H54 (cell line): ENCODE measurements around the gene SSTR5.

Source experiments
- DNase-seq: peaks from one replicate; pipeline ENCODE4 v3.0.0; 2011; ENCODE audit warnings: low spot score, mixed read lengths; ENCODE audit not compliant: insufficient read length
- FAIRE-seq: peaks from 3 replicates; lab custom pipeline; 2011; peaks lifted over from hg19 to GRCh38; lab: Jason Lieb, UNC
- POLR2A ChIP-seq: IDR thresholded peaks from 2 replicates; pipeline ENCODE4 v1.6.1; 2011; ENCODE audit warnings: low read depth, mild to moderate bottlenecking, low read length

Gene SSTR5

GRCh38 chr16:1122398-1122765 is 49.8 kb downstream of the SSTR5 start:
- no peak for FAIRE-seq
- no peak for DNase-seq

DNA sequence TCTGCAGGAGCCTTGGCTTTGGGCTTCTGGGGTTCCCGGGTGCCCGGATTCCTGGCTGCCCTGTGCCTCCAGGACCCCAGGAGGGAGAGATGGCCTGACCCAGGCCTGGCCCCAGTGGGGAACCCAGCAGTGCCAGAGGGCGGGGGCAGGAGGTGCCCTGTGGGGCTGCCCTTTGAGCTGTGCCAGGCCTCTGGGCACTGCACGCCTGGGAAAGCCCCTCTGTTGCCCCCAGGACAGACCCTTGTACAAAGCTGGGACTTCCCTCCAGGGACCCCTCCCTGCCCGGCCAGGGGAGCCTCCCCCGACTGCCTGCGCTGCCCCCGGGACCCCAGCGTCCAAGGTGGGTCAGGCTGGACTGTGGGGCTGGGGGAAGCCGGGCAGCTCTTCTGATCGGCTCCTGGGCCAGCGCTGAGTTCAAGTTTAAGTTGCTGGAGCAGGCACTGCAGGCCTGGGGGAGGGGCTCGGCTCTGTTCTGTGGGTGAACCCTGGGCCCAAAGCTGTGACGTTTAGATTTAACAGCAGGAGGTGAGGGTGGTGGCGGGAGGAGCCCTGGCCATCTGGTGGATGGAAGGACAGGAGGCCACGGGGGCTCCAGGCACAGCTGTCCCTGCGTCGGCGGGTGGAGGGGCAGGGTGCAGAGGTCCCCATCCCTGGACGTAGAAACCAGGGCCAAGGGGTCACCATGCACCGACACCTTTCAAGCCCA is 51.1 kb downstream of the SSTR5 start:
- DNase-seq = no peak
- TF ChIP-seq POLR2A = no peak
- no peak for FAIRE-seq

More at GRCh38 chr16:1122398-1122765, 49.8 kb downstream of the SSTR5 start:
- no peak for TF ChIP-seq POLR2A

DNA sequence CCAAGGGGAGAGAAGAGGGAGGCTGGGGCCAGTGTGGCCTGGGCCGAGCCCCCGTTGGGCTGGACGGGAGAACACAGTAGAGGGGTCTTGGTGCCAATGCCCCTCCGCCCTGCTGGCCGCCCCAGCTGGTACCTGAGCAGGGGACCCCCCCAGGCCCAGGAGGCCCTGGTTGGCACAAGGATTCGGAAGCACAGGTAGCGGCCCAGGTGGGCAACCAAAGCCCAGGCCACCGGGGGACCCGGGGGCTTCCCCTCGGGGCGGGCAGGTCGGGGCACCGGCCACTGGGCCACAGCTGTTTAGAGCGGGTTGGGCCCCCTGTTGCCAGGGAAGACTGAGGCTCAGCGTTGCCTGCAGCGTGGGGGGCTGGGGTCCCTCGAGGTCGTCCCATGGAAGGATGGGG is 51.7 kb downstream of the SSTR5 start:
- TF ChIP-seq POLR2A = no peak
- FAIRE-seq (no peak), DNase-seq (no peak)

DNA sequence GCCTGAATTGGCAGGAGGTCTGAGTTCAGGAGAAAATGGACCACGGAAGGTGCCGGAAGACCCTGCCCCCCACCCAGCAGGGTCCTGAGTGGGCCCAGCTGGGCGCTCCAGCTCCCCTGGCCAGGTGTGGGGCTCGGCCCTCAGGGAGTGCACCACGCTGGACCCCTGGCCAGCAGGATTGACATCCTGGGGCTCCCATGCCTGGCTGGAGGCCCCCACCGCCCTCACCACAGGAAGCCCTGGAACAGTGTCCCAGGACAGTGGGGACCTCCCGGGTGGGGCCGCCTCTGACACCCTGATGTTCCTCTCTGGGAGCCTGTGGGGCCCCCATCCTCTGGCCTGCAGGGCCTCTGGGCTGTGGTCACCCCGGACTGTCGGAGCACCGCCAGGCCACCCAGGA is 52.2 kb downstream of the SSTR5 start:
- no peak for FAIRE-seq
- no peak for TF ChIP-seq POLR2A
- DNase-seq = no peak

DNA sequence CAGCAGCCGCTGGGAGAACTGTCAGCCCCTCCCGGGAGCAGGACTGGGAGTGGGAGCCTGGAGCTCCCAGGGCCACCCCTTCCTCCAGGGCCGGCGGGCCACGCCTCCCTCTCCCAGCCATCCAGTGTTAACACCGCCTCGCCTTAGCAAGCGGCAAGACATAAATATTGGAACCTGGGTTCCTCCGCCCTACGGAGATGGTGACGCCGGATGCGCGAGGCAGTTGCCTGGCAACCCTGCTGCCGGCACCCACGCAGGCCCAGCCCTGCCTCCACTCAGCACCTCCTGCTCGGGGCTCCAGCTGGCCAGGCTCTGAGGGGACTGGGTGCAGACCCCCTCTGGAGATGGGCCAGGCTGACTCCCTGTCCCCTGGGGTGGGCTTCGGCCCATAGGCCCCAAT is 52.9 kb downstream of the SSTR5 start:
- DNase-seq (peak; percentile 61), FAIRE-seq (no peak)
- no peak for TF ChIP-seq POLR2A

GRCh38 chr16:1126044-1126443 is 53.5 kb downstream of the SSTR5 start:
- TF ChIP-seq POLR2A = no peak
- no peak for FAIRE-seq

GRCh38 chr16:1126586-1126985 is 54.0 kb downstream of the SSTR5 start:
- TF ChIP-seq POLR2A = no peak
- DNase-seq (no peak), FAIRE-seq (no peak)

More at GRCh38 chr16:1126044-1126443, 53.5 kb downstream of the SSTR5 start:
- no peak for DNase-seq

- TF ChIP-seq POLR2A = no peak
- FAIRE-seq = no peak
- DNase-seq = no peak
These were observed 54.6 kb downstream of the SSTR5 start for GRCh38 chr16:1127101-1127500.

DNA sequence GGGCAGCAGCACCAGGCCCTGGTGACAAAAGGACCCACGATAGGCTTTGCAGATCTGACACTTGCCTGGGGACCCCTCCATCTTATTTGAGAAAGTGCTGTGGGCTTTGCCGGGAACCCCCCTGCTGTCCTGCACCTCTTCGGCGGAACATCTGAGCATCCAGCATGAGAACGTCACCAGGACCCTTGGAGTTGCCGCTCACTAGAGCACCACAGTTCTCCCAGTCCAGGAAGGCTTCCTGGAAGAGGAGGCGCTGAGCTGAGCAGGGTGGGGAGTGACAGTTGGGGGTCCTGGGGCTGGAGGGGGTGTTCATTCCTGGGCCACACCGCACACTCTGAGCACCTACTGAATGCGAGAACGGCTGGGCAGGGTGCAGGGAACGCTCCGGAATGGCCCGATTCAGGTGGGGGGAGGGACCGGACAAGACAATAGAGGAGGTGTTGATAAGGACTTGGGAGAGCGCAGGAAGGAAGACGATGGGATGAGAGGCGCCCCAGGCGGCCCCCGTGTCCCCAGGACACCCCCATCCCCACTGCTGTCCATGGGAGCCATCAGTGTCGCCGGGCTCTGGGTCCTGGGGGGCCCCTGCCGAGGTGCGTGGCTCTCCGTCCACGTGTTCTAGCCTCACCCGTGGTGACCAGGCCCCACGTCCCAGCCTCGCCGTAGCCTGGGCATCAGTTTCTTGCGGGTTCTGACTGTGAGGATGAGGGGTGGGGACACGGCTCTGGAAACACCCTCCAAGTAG is 55.6 kb downstream of the SSTR5 start:
- TF ChIP-seq POLR2A = no peak
- DNase-seq (no peak), FAIRE-seq (no peak)

DNA sequence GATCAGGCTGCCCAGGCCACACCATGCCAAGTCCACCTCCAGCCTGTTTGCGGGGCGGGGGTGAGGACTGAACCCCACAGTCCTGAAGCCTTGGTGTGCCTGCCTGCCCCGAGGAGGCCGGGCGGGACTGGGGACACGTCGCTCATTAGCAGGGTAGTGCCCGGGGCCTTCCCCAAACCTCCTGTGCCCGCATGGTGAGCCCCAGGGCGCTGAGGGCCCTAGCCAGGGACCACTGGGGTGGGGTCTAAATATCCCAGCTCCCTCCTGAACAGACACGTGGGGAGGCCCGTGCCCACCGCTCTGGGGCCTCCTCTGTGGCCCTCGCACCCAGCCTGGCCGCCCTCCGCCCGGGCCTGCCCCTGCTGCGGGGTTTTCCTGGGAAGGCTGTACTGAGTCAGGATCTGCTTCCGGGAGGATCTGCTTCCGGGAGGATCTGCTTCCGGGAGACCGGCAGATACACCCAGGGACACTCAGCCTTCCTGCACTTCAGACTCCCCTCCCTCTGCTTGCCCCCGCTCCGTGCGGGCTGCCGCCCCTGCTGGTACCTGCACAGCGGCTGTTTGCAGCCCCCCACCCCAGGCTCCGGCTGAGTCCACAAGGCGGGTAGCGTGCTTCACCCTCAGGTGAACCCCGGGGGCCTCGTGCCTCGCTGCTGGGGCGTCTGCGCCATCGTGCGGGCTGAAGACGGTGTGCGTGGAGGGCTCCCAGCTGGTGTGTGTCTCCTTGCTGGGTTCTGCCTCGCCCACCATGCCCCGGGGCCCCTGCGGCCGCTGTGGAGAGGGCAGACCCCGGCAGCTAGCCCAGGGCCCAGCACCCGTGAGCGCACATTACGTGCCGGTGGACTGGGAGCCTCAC is 56.8 kb downstream of the SSTR5 start:
- FAIRE-seq (no peak), DNase-seq (no peak)
- no peak for TF ChIP-seq POLR2A

DNA sequence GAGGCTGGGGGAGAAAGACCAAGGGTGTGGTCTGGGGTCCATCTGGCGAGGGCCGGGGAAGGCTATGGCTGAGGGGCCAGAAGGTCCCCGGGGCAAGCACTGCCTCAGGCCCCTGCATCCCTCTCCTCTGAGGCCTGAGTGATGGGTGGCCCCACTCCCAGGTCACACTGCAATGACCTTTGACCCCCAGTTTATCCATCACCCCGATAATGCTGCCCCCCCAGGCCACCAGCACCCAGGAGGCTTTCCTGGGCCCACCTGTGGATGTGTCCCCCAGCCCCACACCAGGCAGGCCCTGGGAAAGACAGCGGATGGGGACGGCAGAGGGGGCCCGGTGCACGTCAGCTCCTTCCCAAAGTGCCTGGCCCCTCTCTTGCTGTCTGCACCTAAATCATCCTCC is 57.8 kb downstream of the SSTR5 start:
- DNase-seq (no peak), FAIRE-seq (no peak)
- no peak for TF ChIP-seq POLR2A
